ENCODE results near the gene ZNF207.

GRCh38 chr17:32356378-32356743 is 6.4 kb downstream of the ZNF207 start:
- TF ChIP-seq, protein P1, sequence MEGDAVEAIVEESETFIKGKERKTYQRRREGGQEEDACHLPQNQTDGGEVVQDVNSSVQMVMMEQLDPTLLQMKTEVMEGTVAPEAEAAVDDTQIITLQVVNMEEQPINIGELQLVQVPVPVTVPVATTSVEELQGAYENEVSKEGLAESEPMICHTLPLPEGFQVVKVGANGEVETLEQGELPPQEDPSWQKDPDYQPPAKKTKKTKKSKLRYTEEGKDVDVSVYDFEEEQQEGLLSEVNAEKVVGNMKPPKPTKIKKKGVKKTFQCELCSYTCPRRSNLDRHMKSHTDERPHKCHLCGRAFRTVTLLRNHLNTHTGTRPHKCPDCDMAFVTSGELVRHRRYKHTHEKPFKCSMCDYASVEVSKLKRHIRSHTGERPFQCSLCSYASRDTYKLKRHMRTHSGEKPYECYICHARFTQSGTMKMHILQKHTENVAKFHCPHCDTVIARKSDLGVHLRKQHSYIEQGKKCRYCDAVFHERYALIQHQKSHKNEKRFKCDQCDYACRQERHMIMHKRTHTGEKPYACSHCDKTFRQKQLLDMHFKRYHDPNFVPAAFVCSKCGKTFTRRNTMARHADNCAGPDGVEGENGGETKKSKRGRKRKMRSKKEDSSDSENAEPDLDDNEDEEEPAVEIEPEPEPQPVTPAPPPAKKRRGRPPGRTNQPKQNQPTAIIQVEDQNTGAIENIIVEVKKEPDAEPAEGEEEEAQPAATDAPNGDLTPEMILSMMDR (IDR thresholded peaks at IDR 0.05; ENCODE audit: low read length), result no peak
- TF ChIP-seq EZH2 (IDR thresholded peaks at IDR 0.05; ENCODE audit: borderline replicate concordance, low read length), result no peak
